Amniotic epithelial cell (primary cell): ENCODE measurements around the gene FOXN3.

Experiments used
- DNase-seq: peaks from one replicate; pipeline ENCODE4 v3.0.0-alpha.2; 2010; ENCODE audit warnings: low read depth

FOXN3 gene

GRCh38 chr14:89359477-89360222, 57.4 kb downstream of the FOXN3 start:
- no peak for DNase-seq

- no peak for DNase-seq
Observed at GRCh38 chr14:89357655-89358297, 59.3 kb downstream of the FOXN3 start.

GRCh38 chr14:89356927-89357326, 60.1 kb downstream of the FOXN3 start:
- DNase-seq: no peak

GRCh38 chr14:89356496-89356895, 60.5 kb downstream of the FOXN3 start:
- DNase-seq: no peak

- no peak for DNase-seq
Observed at GRCh38 chr14:89353766-89354113, 63.3 kb downstream of the FOXN3 start.

- no peak for DNase-seq
Observed at GRCh38 chr14:89352976-89353765, 63.9 kb downstream of the FOXN3 start.

GRCh38 chr14:89351516-89352404, 65.3 kb downstream of the FOXN3 start:
- DNase-seq: peak; percentile 63

GRCh38 chr14:89351221-89351515, 65.9 kb downstream of the FOXN3 start:
- DNase-seq: no peak

GRCh38 chr14:89350152-89350551, 66.9 kb downstream of the FOXN3 start:
- DNase-seq: no peak

- DNase-seq: peak; percentile 66
Observed at GRCh38 chr14:89349171-89350008, 67.6 kb downstream of the FOXN3 start.

GRCh38 chr14:89348722-89349121, 68.3 kb downstream of the FOXN3 start:
- no peak for DNase-seq

GRCh38 chr14:89347885-89348284, 69.1 kb downstream of the FOXN3 start:
- DNase-seq: no peak

- no peak for DNase-seq
Observed at GRCh38 chr14:89344920-89345254, 72.1 kb downstream of the FOXN3 start.

- no peak for DNase-seq
Observed at GRCh38 chr14:89343356-89343755, 73.7 kb downstream of the FOXN3 start.

GRCh38 chr14:89342049-89342448, 75.0 kb downstream of the FOXN3 start:
- no peak for DNase-seq

GRCh38 chr14:89340200-89341181, 76.5 kb downstream of the FOXN3 start:
- DNase-seq: peak; percentile 93

GRCh38 chr14:89339579-89339978, 77.5 kb downstream of the FOXN3 start:
- peak; percentile 42 for DNase-seq

- no peak for DNase-seq
Observed at GRCh38 chr14:89339158-89339557, 77.9 kb downstream of the FOXN3 start.

GRCh38 chr14:89336338-89336737, 80.7 kb downstream of the FOXN3 start:
- DNase-seq: no peak

GRCh38 chr14:89332031-89332430, 85.0 kb downstream of the FOXN3 start:
- DNase-seq: no peak
